ENCODE data around the gene ZNF669.
A peak's percentile ranks its signal among the peaks of the same experiment; 100 is the strongest.
"Not testable (repeated sequence)": the region's sequence is repeated elsewhere in the genome, so short reads cannot be mapped to it uniquely, and the experiment has no call there.

ZNF669 gene

DNA sequence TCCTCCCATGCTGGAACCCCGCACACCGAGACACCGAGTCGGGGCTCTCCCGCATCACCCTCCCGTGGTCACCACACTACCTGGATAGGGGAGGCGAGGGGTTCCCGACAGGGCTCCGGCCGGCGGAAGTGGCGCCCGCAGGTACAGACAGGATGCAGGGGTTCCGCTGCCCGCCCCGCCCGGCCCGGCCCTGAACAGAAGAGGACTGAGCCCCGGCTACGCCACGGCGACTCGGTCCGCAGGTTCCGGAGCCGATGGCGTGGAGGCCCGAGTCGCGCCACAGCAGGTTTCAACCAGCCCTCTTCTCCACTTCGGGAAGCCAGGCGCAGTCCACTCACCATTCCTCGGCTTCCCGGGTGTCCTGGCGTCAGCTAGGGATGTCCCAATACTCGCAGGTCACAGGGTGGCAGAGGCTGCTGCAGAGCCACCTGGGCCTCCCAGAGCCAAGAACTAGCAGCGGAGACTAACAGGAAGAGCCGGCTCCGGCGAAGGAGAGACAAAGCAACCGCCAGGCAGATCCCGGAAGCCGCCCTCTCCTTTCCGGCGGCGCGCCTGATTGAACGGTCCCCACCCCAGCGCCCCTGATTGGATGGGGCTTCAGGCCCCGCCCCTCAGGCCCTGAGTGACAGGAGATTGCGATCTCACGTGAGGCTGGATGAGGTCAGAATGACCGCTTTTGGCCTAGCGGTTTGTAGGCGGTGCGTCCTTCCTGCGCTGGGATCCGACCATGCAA lies at the start of gene ZNF669:
Gene ZNF669, minus strand, starts transcription at position 498 of the 733 bp plus-strand sequence. Its CDS starts 157 bp downstream, at position 341.
- peak; percentile 82 to 92 for DNase-seq (ENCODE audit: low read depth in 2 of 2)

DNA sequence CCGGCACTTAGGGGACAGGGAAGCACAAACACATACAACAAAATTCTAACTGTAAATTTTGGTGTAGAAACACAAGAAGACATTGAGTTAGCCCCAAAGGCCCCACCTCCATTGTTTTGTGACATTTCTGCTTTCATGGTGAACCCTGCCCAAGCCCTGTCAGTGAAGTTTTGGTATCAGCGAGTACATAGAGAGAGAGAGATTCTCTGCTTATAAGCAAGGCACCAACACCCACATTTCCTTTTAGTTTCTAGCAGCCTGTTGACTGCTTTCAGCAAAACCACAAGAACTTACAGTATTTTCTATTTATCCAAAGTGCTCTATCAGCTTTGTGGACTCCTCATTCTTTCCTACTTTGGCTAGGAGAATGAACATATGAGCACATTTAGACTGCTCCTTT lies 43.6 kb upstream of the ZNF669 start:
- no peak for DNase-seq (ENCODE audit: low read depth in 2 of 2)

DNA sequence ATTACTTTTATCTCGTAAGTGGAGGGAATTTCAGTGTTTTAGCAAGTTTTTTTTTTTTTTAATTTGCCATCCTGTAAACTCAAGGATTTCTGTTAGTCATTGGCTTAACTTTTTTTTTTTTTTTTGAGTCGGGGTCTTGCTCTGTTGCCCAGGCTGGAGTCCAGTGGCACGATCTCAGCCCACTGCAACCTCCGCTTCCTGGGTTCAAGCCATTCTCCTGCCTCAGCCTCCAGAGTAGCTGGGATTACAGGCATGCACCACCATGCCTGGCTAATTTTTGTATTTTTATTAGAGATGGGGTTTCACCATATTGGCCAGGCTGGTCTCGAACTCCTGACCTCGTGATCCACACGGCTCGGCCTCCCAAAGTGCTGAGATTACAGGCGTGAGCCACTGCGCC lies 43.0 kb upstream of the ZNF669 start:
- not testable (repeated sequence) for DNase-seq (ENCODE audit: low read depth in 2 of 2)

DNA sequence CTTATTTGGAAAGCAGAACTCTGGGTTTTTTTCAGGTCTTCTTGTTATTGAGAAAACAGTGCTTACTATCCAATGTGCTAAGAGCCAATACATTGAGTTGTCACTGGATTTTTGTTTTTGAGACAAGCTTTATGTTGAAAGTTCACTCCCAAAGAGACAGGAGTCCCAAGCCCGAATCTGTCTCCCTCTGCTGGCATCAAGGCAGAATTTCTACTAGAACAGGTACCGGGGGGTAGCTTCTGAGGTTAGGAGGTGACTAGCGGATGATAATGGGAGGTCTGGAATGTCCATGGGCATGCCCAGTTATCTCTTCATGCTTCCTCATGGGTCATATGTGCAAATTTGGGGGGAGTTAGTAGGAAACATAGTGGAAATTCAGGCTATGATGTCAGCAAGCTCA lies 42.5 kb upstream of the ZNF669 start:
- DNase-seq (ENCODE audit: low read depth in 2 of 2): no peak

DNA sequence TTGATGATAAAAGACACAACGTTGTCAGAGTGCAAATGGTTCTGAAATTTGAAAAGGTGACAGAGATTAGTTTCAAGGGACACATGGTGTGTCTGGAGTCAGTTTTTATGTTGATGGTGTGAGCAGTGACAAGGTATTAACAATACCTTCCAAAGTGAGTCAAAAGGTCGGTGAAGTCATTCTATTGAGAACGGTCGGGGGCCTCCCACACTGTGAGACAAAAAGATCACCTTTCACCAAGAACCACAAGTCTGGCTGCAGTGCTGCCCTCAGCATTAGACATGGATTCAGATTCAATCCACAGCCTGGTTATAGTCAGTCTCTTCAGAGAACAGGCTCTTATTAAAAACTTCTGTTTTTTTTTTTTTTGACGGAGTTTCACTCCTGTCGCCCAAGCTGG lies 41.1 kb upstream of the ZNF669 start:
- no peak for DNase-seq (ENCODE audit: low read depth in 2 of 2)

DNA sequence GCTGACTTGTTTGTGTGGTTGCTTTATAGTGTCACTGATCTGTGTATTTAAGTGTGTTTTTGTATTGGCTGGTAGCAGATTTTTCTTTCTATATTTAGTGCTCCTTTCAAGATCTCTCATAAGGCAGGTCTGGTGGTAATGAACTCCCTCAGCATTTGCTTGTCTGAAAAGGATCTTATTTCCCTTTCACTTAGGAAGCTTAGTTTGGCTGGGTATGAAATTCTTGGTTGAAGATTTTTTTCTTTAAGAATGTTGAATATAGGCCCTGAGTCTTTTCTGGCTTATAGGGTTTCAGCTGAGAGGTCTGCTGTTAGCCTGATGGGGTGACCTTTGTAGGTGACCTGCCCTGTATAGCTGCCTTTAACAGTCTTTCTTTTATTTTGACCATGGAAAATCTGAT lies 35.4 kb upstream of the ZNF669 start:
- DNase-seq (ENCODE audit: low read depth in 2 of 2): not testable (repeated sequence)

DNA sequence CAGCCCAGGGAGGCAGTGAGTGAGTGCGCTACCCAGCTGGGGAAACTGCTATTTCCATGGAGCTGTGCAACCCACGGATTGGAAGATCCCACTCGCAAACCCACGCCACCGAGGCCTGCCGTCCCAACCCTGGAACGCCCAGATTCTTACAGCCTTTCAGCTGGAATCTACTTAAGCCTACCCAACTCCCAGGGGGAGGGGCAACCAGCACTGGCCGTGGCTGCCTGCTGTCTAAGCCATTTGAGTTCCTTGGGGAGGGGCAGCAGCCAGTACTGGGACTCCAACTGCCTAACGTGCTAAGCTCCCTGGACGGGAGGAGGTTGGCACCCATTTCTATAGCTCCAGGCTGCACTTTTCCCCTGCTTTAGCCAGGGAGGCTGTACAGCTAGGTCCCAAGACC lies 27.1 kb upstream of the ZNF669 start:
- DNase-seq (ENCODE audit: low read depth in 2 of 2): no peak

DNA sequence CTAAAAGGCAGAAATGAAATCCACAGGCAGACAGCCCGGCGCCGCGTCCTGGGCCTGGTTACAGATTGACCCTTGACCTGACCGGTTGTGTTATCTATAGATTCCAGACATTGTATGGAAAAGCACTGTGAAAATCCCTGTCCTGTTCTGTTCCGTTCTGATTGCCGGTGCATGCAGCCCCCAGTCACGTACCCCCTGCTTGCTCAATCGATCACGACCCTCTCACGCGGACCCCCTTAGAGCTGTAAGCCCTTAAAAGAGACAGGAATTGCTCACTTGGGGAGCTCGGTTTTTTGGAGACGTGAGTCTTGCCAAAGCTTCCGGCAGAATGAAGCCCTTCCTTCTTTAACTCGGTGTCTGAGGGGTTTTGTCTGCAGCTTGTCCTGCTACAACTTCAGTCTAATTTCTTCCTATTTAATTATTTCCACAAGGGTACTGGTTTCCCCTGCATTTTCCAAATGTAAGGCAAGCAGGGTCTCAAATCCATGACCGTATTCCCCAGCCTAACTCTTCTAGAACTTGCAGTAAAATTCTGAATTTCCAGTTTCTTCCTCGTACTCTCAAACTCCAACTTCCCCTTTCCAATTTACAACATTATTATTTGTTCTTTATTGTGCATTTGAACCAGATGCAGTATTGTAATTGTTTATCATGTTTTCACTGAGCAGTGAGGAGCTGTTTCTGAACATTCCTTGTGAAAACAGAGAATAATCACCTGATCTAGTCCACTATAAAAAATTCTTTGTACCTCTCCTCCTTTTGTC lies 23.5 kb upstream of the ZNF669 start:
- DNase-seq (ENCODE audit: low read depth in 2 of 2): not testable (repeated sequence)

DNA sequence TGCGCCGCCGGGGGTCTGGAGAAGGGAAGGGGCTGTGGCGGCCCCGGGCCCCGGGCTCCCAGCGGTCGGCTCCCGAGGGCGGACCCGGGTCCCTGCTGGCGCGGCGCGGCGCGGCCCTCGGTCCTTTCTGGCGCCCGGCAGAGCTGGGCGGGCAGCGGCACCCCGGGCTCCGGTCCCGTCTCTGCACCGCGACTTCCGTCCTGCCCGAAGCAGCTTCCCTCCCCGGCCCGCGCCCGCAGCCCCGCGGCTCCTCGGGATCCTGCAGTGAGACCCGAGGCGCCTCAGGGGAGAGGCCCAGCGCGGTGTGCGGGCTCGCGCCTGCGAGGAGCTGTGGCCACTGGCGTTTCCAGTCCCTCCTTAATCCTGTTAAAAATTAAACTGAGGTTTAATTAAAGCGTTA lies 22.4 kb upstream of the ZNF669 start:
- DNase-seq (ENCODE audit: low read depth in 2 of 2): not testable (repeated sequence)

DNA sequence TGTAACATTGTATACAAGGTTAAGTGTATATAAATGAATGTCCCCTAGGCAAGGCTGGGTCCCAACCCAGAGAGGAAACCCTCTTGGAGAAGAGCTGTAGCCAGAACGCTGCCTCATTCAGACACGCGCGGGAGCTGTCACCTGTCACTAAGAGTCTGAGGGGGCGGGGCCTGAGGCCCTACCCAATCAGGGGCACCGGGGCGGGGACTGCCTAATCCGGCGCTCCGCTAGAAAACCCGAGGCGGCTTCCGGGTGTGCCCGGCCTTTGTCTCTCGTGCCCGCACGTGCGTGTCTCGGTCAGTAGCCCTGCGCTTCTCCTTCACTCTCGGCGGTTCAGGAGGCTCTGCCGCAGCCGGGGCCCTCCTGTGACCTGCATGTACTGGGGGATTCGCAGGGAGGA lies 22.0 kb upstream of the ZNF669 start:
- not testable (repeated sequence) for DNase-seq (ENCODE audit: low read depth in 2 of 2)

DNA sequence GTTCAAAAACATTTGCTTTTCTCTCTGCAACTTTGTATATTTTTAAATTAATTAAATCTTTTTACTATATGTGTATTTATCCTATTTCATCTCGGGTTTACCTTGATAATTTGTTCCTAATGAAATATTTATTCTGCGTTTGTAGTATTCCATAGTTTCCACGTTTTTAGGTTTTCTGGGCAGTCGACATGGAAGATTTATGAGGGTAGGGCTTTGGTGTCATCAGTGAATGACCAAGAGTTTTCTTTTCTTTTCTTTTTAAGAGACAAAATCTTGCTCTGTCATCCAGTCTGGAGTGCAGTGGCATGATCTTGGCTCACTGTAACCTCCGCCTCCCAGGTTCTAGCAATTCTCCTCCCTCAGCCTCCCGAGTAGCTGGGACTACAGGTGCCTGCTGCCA lies 17.2 kb upstream of the ZNF669 start:
- DNase-seq (ENCODE audit: low read depth in 2 of 2): no peak

DNA sequence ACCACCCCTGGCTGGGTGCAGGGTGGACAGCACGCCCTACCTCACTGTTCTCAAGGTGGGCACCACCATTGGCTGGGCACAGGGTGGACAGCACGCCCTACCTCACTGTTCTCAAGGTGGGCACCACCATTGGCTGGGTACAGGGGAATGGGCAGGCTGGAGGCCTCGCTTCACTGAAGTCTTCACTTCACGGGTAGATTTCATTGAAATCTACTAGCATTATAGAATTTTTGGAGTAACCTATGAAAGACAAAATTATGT lies 16.2 kb upstream of the ZNF669 start:
- not testable (repeated sequence) for DNase-seq (ENCODE audit: low read depth in 2 of 2)

DNA sequence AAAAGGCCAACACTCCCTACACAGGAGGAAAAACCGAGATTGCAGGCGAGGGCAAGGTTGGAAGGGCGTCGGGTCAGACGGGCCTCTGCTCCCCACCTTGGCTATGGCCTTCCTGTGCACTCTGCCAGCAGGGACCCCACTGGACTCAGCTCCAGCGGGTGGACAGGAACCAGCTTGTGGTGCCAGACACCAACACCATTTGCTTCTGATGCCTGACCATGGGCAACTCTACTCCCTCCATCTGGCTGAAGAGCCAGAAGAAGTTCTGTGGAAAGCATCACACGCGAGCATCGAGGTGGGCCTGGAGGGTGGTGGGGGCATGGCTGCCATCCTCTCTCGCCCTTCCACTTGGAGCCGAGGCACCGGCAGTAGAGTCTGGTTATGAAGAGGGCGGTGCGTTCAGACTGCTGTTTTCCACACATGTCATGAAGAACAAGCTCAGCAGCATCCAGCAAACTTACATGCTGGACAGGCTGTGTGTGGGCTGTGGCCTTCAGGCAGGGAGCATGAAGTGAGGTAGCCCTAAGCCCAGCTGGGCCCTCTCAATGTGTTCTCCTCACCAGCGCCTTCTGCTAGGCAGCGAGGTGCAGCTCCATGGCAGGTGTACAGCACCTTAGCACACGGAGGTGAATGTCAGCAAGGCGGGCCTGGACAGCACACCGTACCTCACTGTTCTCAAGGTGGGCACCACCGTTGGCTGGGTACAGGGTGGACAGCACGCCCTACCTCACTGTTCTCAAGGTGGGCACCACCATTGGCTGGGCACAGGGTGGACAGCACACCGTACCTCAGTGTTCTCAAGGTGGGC lies 15.6 kb upstream of the ZNF669 start:
- DNase-seq (ENCODE audit: low read depth in 2 of 2): no peak

DNA sequence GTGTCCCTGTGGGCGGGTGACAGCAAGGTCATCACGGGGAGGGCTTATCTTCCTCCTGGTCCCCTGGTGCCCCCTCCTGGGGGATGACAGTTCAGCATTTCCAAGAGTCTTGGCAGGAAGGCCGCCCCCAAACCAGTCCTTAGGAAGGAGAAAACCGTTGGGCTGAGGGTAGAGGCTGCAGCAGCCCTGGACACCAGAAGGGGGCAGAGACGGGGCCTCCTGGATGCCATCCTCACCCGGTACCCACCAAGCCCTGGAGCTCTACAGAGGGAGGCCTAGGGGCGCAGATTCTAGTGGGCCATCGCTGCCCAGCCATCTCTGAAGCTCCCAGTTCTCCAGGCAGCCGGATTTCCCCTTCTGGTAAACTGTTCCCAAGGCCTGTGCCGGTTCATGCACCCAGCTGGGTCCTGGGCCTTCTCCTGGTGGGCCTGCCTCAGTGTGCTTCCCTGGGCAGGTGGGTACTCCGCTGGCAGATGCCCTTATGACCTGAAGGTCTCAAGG lies 14.8 kb upstream of the ZNF669 start:
- DNase-seq (ENCODE audit: low read depth in 2 of 2): no peak

DNA sequence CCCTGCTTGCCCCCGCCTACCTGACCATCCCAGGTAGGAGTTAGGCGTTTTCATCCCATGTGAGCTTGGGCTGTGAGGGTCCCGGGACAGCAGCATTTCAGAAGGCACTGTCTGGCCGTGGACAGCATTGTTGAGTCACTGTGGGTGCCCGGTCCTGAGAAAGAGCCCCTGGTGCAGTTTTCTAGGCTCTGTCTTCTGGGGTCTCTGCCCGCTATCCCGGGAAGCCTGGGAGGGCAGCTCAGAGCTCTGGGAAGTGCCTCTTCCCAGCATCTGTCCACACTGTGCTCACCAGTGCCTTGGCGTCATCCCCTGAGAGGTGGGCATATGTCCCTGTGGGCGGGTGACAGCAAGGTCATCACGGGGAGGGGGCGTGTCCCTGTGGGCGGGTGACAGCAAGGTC lies 11.4 kb upstream of the ZNF669 start:
- no peak for DNase-seq (ENCODE audit: low read depth in 2 of 2)

DNA sequence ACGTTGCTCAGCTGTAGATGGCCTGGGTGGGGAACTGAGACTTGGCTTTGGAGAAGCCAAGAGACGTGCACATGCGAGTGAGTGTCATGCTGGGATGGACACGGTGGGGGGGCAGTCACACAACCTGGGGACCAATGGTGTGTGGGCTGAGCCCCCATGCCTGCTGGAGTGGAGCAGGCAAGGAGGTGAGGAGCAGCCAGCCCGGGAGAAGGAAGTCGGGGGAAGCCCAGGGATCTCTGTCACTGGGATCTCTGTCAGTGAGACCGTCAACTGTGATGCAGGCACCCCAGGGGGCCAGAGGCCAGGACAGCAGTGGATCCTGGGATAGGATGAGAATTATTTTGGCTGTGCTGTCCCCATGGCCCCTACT lies 11.0 kb upstream of the ZNF669 start:
- DNase-seq (ENCODE audit: low read depth in 2 of 2): no peak

DNA sequence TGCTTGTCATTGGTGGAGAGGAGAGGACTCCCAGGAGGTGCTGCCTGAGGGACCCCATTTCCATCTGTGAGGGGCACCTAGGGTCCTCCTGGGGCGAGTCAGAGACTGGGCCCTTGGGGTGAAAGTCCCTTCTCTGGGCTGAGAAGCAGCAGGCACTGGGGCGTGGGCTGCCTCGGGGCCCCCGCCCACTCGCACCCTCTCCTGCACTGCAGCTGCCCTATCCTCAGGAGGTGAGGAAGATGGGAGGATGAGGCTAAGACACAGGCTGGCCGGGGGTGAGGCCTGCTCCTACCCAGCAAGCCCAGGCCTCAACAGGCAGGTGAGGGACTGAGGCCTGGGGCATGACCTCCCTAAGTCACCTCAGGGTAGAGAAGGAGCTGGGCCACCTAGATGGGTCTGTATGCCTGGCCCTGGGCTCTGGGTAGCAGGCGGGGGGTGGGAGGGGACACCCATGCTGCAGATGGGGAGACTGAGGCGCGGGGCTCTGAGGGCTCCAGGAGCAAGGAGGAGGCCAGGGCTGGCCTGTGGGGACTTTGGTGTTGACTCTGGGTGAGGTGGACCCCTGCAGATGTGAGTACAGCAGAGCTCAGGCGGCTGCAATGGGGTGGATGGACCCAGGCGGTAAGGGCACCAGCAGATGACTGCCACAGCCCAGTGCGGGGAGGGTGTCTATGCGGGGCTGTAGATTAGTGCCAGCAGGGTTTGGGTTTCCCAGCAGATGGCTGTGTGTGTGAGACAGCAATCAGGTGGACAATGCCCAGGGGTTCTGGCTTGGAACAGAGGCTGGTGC lies 10.4 kb upstream of the ZNF669 start:
- no peak for DNase-seq (ENCODE audit: low read depth in 2 of 2)

DNA sequence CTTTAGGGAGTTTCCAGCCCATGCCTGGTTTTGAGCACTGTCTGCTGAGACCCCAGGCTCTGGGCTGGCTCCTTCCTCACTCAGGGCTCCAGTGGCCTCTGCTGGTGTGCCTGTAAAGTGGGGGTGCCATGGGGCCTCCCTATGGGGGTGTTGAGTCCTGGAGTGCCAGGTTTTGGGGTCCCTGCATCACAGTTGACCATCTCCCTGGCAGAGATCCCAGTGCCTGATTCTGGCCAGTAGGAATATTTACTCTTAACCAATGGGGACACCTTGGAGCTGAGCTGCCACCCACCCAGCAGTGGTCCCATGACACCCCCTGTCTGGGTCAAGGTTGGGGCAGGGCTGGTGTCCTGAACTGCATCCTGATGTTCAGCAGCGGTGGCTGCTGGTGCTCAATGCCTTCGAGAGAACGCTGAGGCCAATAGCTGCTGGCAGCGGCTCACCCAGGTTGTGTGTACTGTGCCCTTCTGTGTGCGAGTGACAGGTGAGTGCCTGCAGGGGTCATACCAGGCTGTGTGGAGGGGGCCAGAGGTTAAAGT lies 9.6 kb upstream of the ZNF669 start:
- no peak for DNase-seq (ENCODE audit: low read depth in 2 of 2)

DNA sequence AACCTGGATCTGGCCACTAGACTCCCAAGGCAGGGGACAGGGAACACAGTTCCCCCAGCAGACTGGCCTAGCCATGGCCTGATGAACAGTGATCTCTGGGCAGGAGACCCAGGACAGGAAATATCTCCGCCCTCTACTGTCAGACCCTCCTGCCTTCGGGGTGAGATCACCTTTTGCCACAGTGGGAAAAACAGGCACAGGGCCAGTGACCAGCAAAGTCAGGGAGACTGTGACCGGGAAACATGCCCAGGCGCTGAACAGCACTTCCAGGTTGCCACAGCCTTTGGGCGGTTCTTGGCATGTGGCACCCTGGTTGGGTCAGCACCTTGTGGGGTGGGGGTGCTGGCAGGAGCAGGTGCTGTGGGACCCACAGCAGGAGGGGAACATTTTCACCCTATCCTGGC lies 8.9 kb upstream of the ZNF669 start:
- no peak for DNase-seq (ENCODE audit: low read depth in 2 of 2)

DNA sequence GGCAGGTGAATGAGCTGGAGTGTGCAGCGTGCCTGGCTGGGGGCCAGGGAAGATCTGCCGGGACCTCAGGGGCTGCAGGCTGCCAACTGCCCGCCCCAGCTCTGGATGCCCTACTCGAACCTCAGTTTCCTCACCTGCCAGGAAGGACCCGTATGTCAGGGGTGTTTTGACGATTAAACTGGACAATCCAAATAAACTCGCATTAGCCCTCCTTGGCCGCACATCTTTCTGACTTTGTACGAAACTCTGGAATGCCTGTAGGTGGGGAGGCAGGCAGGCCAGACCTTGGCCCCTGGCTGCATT lies 8.3 kb upstream of the ZNF669 start:
- DNase-seq (ENCODE audit: low read depth in 2 of 2): no peak

DNA sequence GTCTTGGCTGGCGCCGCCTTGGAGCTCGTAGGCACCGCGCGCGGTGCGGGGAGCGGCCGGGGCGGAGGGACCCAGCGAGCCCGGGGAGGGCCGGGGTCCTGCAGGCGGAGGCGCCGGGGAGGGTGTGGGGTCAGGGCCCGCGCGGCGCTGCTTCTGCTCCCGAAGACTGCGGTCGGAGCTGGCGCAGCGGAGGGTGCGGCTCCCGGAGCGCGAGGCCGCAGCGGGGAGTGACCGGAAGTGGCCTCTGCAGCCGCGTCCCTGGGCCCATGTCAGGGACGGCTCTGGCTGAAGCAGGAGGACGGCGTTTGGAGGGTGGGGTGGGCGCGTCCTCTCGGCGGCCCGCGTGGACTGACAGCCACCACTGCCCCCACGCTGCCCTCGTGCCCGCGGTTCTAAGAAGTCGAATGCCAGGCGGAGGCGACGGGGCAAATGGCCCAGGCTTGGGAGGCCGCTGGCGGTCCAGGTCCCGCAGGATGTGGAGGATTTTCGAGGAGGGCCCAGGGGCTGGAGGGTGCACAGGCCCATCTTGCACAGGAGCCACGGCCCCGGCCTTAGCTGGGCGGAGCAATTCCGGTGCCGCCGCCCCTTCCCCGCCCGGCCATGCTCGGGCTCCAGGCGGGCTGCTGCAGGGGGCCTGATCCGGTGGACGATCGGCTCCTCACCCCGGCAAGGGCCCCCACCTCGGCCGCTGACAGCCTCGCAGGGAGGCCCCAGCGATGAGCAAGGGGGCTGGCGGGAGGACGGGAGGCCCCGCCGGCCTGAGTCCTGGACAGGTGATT lies 7.7 kb upstream of the ZNF669 start:
- no peak for DNase-seq (ENCODE audit: low read depth in 2 of 2)

Data from stimulated activated CD4-positive, alpha-beta T cell treated with anti-CD3 and anti-CD28 coated beads, Interleukin-1b, Interleukin-23, amount 100 ng/mL, for 4 hours (primary cell).